GM18873 (cell line): ENCODE measurements around the gene PIP5K1C.
"Not testable (repeated sequence)": the region's sequence is repeated elsewhere in the genome, so short reads cannot be mapped to it uniquely, and the experiment has no call there.

Experiments
- ATAC-seq: cut with Tn5 transposase; IDR thresholded peaks from one replicate; pipeline ENCODE4 v1.9.1; 2021; ENCODE audit warnings: mild to moderate bottlenecking, moderate library complexity, moderate number of reproducible peaks; ENCODE audit not compliant: unreplicated experiment, low FRiP score

Gene PIP5K1C

GRCh38 chr19:3603121-3603811 lies 97.0 kb downstream of the PIP5K1C start:
- no peak for ATAC-seq

GRCh38 chr19:3601021-3601420 lies 99.2 kb downstream of the PIP5K1C start:
- ATAC-seq: no peak

- no peak for ATAC-seq
Observed at GRCh38 chr19:3599776-3600187, 100.5 kb downstream of the PIP5K1C start.

- ATAC-seq: no peak
Observed at GRCh38 chr19:3595521-3596061, 104.7 kb downstream of the PIP5K1C start.

GRCh38 chr19:3593156-3593555 lies 107.1 kb downstream of the PIP5K1C start:
- no peak for ATAC-seq

GRCh38 chr19:3591876-3592613 lies 108.2 kb downstream of the PIP5K1C start:
- ATAC-seq: no peak

GRCh38 chr19:3590991-3591659 lies 109.1 kb downstream of the PIP5K1C start:
- ATAC-seq: no peak

GRCh38 chr19:3589949-3590348 lies 110.3 kb downstream of the PIP5K1C start:
- no peak for ATAC-seq

- no peak for ATAC-seq
Observed at GRCh38 chr19:3589439-3589838, 110.8 kb downstream of the PIP5K1C start.

GRCh38 chr19:3586707-3587346 lies 113.4 kb downstream of the PIP5K1C start:
- ATAC-seq: no peak

- ATAC-seq: no peak
Observed at GRCh38 chr19:3586127-3586626, 114.1 kb downstream of the PIP5K1C start.

GRCh38 chr19:3585301-3586126 lies 114.8 kb downstream of the PIP5K1C start, which contains the start of gene GIPC3:
Gene GIPC3, plus strand, starts transcription at chr19:3585478. Its CDS starts 120 bp downstream, at chr19:3585598.
- ATAC-seq: no peak

GRCh38 chr19:3584036-3584802 lies 116.0 kb downstream of the PIP5K1C start:
- ATAC-seq: not testable (repeated sequence)

GRCh38 chr19:3581792-3582191 lies 118.5 kb downstream of the PIP5K1C start:
- ATAC-seq: not testable (repeated sequence)
